C4-2B (cell line): ENCODE results near the gene TMEM101.

Source experiments
- CTCF ChIP-seq: fragments of 450-650 bp; conservative IDR thresholded peaks from 2 replicates; pipeline ENCODE4 v1.5.1; 2017; ENCODE audit warnings: mild to moderate bottlenecking
- ZFX ChIP-seq: fragments of 450-650 bp; IDR thresholded peaks from 2 replicates; pipeline ENCODE4 v1.6.1; 2017

DNA sequence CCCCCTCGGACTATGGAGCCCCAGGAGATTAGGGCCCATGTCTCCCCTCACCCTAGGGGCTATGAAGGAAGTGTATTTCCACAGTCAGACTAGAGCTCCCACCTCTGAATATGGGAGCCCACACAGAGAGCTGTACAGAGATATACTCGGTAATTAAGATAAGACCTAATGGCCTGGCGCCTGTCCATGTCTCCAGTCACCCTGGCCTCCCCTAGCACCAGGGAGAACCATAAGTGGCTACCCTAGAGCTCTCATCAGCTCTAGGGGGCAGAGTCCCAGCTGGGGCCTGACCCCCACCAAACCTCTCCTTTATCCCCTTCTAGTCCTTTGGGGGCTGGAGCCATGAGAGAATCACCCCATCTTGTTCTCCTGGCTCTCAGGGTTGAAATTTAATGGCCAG is 2.4 kb downstream of the TMEM101 start:
- no peak for TF ChIP-seq CTCF
- TF ChIP-seq ZFX, result no peak
